ENCODE results near the gene STIL. TPM values are rescaled to one million over a fixed set of nuclear protein-coding genes. Genes with fewer than 3 reads are reported as not detected.
"Not testable (repeated sequence)": the region's sequence is repeated elsewhere in the genome, so short reads cannot be mapped to it uniquely, and the experiment has no call there.

STIL gene
- total RNA-seq, 1 experiment from 2014 or later = 26.4 TPM

GRCh38 chr1:47298025-47298699 lies 15.8 kb downstream of the STIL start:
- BruUV-seq (replicated peaks) = no TSS peak
- H3K36me3 ChIP-seq (ENCODE audit: control insufficient read depth, insufficient read depth, low read length) = no peaks in the 10 kb centered on the region; the same call in 1 of the 2 replicates
- H3K27me3 Mint-ChIP-seq (ENCODE audit: insufficient read depth, unreplicated experiment) = no peaks in the 10 kb centered on the region
- no peak overlapping the region for H3K27ac Mint-ChIP-seq (ENCODE audit: unreplicated experiment)
- H3K4me3 ChIP-seq (ENCODE audit: low read depth, low read length) = no peak overlapping the region
- ChIA-PET CTCF (no interaction called here), POLR2A (no interaction called here)
- no peak overlapping the region for H3K4me3 Mint-ChIP-seq (ENCODE audit: unreplicated experiment)
- peaks cover 47% of the 10 kb centered on the region for H3K36me3 Mint-ChIP-seq (ENCODE audit: insufficient read depth, unreplicated experiment)
- DNase-seq = no peak
- no peaks in the 10 kb centered on the region for H3K4me1 Mint-ChIP-seq (ENCODE audit: low read depth, unreplicated experiment)
- intact Hi-C loops (cut with micrococcal nuclease; ENCODE audit: unreplicated experiment) = no loop called here
- no peaks in the 10 kb centered on the region for H3K9me3 Mint-ChIP-seq (ENCODE audit: unreplicated experiment)
- H3K9me3 ChIP-seq = no peaks in the 10 kb centered on the region
- no peaks in the 10 kb centered on the region for H3K4me1 ChIP-seq
- TF ChIP-seq CTCF (IDR thresholded peaks at IDR 0.05; ENCODE audit: insufficient read depth in 1 of 2, low read depth in 1 of 2, low read length in 1 of 2, severe bottlenecking in 1 of 2, unreplicated experiment in 1 of 2) = no peak
- no peaks in the 10 kb centered on the region for H3K27me3 ChIP-seq (replicated peaks; ENCODE audit: control insufficient read depth, insufficient read depth, low read length)

- Histone ChIP-seq H3K36me3 (ENCODE audit: control insufficient read depth, insufficient read depth, low read length) (no peaks in the 10 kb centered on the region; the same call in 1 of the 2 replicates), H3K27me3 (replicated peaks; ENCODE audit: control insufficient read depth, insufficient read depth, low read length) (no peaks in the 10 kb centered on the region), H3K4me3 (ENCODE audit: low read depth, low read length) (no peak overlapping the region), H3K4me1 (no peaks in the 10 kb centered on the region), H3K9me3 (no peaks in the 10 kb centered on the region)
- no peak for DNase-seq
- TF ChIP-seq CTCF (IDR thresholded peaks at IDR 0.05; ENCODE audit: insufficient read depth in 1 of 2, low read depth in 1 of 2, low read length in 1 of 2, severe bottlenecking in 1 of 2, unreplicated experiment in 1 of 2) = no peak
- BruUV-seq (replicated peaks) = no TSS peak
- peaks cover 43% of the 10 kb centered on the region for H3K36me3 Mint-ChIP-seq (ENCODE audit: insufficient read depth, unreplicated experiment)
- ChIA-PET POLR2A (no interaction called here), CTCF (no interaction called here)
- intact Hi-C loops (cut with micrococcal nuclease; ENCODE audit: unreplicated experiment) = no loop called here
- H3K9me3 Mint-ChIP-seq (ENCODE audit: unreplicated experiment) = no peaks in the 10 kb centered on the region
- no peak overlapping the region for H3K27ac Mint-ChIP-seq (ENCODE audit: unreplicated experiment)
- no peaks in the 10 kb centered on the region for H3K4me1 Mint-ChIP-seq (ENCODE audit: low read depth, unreplicated experiment)
- no peaks in the 10 kb centered on the region for H3K27me3 Mint-ChIP-seq (ENCODE audit: insufficient read depth, unreplicated experiment)
- H3K4me3 Mint-ChIP-seq (ENCODE audit: unreplicated experiment) = no peak overlapping the region
Measured at GRCh38 chr1:47295579-47295978, 18.4 kb downstream of the STIL start.

GRCh38 chr1:47294863-47295262 lies 19.1 kb downstream of the STIL start:
- CTCF ChIA-PET; H3K27me3 ChIP-seq (replicated peaks; ENCODE audit: control insufficient read depth, insufficient read depth, low read length); intact Hi-C loops (cut with micrococcal nuclease; ENCODE audit: unreplicated experiment); H3K4me1 ChIP-seq; H3K4me3 Mint-ChIP-seq (ENCODE audit: unreplicated experiment); H3K9me3 ChIP-seq; DNase-seq; H3K36me3 ChIP-seq (ENCODE audit: control insufficient read depth, insufficient read depth, low read length); H3K4me3 ChIP-seq (ENCODE audit: low read depth, low read length); H3K9me3 Mint-ChIP-seq (ENCODE audit: unreplicated experiment); H3K27ac Mint-ChIP-seq (ENCODE audit: unreplicated experiment); POLR2A ChIA-PET; BruUV-seq (replicated peaks); H3K27me3 Mint-ChIP-seq (ENCODE audit: insufficient read depth, unreplicated experiment); H3K4me1 Mint-ChIP-seq (ENCODE audit: low read depth, unreplicated experiment): not testable (repeated sequence)
- peaks cover 42% of the 10 kb centered on the region for H3K36me3 Mint-ChIP-seq (ENCODE audit: insufficient read depth, unreplicated experiment)

GRCh38 chr1:47288116-47288515 lies 25.8 kb downstream of the STIL start:
- H3K9me3 Mint-ChIP-seq (ENCODE audit: unreplicated experiment); H3K27ac Mint-ChIP-seq (ENCODE audit: unreplicated experiment); H3K4me1 Mint-ChIP-seq (ENCODE audit: low read depth, unreplicated experiment); CTCF ChIA-PET; H3K4me3 Mint-ChIP-seq (ENCODE audit: unreplicated experiment); intact Hi-C loops (cut with micrococcal nuclease; ENCODE audit: unreplicated experiment); H3K4me1 ChIP-seq; POLR2A ChIA-PET; BruUV-seq (replicated peaks); H3K9me3 ChIP-seq; DNase-seq; H3K4me3 ChIP-seq (ENCODE audit: low read depth, low read length); H3K27me3 ChIP-seq (replicated peaks; ENCODE audit: control insufficient read depth, insufficient read depth, low read length); H3K36me3 ChIP-seq (ENCODE audit: control insufficient read depth, insufficient read depth, low read length); H3K27me3 Mint-ChIP-seq (ENCODE audit: insufficient read depth, unreplicated experiment): not testable (repeated sequence)
- peaks cover 43% of the 10 kb centered on the region for H3K36me3 Mint-ChIP-seq (ENCODE audit: insufficient read depth, unreplicated experiment)
